SK-N-SH (cell line): ENCODE results near the gene CRYBG1. TPM values are rescaled to one million over a fixed set of nuclear protein-coding genes. Genes with fewer than 3 reads are reported as not detected.

Experiments used
- CTCF ChIA-PET: fragments of 300-600, 350-600 bp; formaldehyde crosslinking; extraction: SDS; loops from one replicate; lab custom pipeline; 2021; lab: Yijun Ruan, JAX
- POLR2A ChIA-PET: fragments of 350-600 bp; sonication (Branson Sonifier 250); formaldehyde crosslinking; extraction: SDS; loops from one replicate; lab custom pipeline; 2020; ENCODE audit warnings: antibody characterized with exemption, inconsistent platforms; lab: Yijun Ruan, JAX
- DNase-seq: peaks from one replicate; pipeline ENCODE4 v3.0.0; 2012
- H2AFZ ChIP-seq: fragments of 200-600 bp; sonication (generic); 2 replicates; pipeline ENCODE4 v1.8.1; 2016; ENCODE audit warnings: antibody characterized with exemption, mild to moderate bottlenecking, low read depth
- H3F3A ChIP-seq: fragments of 200-600 bp; sonication (generic); replicated peaks from 2 replicates; pipeline ENCODE3; 2016; ENCODE audit warnings: antibody characterized with exemption, mild to moderate bottlenecking; ENCODE audit not compliant: insufficient read depth
- H3K27ac ChIP-seq, 2 experiments: fragments of 200-500 bp in 1 of 2; fragments of 200-600 bp in 1 of 2; sonication (Bioruptor generic) in 1 of 2; sonication (generic), shearing (Covaris generic) in 1 of 2; 2 replicates each; pipeline versions ENCODE4 v1.5.1 to v1.6.1; 2014 to 2016; ENCODE audit warnings: low read depth in 2 of 2, inconsistent platforms in 1 of 2, low read length in 1 of 2, mild to moderate bottlenecking in 1 of 2, mixed read lengths in 1 of 2
- H3K27me3 ChIP-seq: fragments of 200-600 bp; sonication (generic), shearing (Covaris generic); 2 replicates; pipeline ENCODE4 v1.6.1; 2016; ENCODE audit warnings: mixed run types; ENCODE audit not compliant: insufficient read depth
- H3K36me3 ChIP-seq, 2 experiments: fragments of 200-500 bp in 1 of 2; fragments of 200-600 bp in 1 of 2; sonication (Bioruptor generic) in 1 of 2; sonication (generic) in 1 of 2; replicated peaks in 1 of 2; 2 replicates each; pipeline versions ENCODE3 to v1.5.1; 2014 to 2016; ENCODE audit warnings: low read length in 1 of 2, mild to moderate bottlenecking in 1 of 2; ENCODE audit not compliant: insufficient read depth in 2 of 2, control insufficient read depth in 1 of 2
- H3K4me1 ChIP-seq, 2 experiments: fragments of 200-500 bp in 1 of 2; fragments of 200-600 bp in 1 of 2; sonication (Bioruptor generic) in 1 of 2; sonication (generic), shearing (Covaris generic) in 1 of 2; 2 replicates each; pipeline versions ENCODE4 v1.5.1 to v1.6.1; 2014 to 2016; ENCODE audit warnings: low read depth in 1 of 2, low read length in 1 of 2, mixed run types in 1 of 2; ENCODE audit not compliant: insufficient read depth in 2 of 2, control insufficient read depth in 1 of 2
- H3K4me2 ChIP-seq: fragments of 200-600 bp; sonication (generic), shearing (Covaris generic); 2 replicates; pipeline ENCODE4 v1.6.1; 2017; ENCODE audit warnings: mixed run types
- H3K4me3 ChIP-seq, 2 experiments: fragments of 200-500 bp in 1 of 2; fragments of 200-600 bp in 1 of 2; sonication (Bioruptor generic) in 1 of 2; sonication (generic), shearing (Covaris generic) in 1 of 2; 2 replicates each; pipeline versions ENCODE4 v1.5.1 to v1.8.1; 2014 to 2016; ENCODE audit warnings: low read depth in 2 of 2, inconsistent platforms in 1 of 2, low read length in 1 of 2, mild to moderate bottlenecking in 1 of 2, mixed read lengths in 1 of 2, moderate library complexity in 1 of 2
- H3K79me2 ChIP-seq: fragments of 200-600 bp; sonication (generic); 2 replicates; pipeline ENCODE4 v1.8.1; 2017; ENCODE audit warnings: mild to moderate bottlenecking; ENCODE audit not compliant: insufficient read depth
- H3K9ac ChIP-seq: fragments of 200-600 bp; sonication (generic); 2 replicates; pipeline ENCODE4 v1.6.1; 2017; ENCODE audit warnings: mixed run types
- H3K9me2 ChIP-seq: fragments of 200-600 bp; sonication (generic); 2 replicates; pipeline ENCODE4 v1.6.1; 2017; ENCODE audit warnings: mixed run types
- H3K9me3 ChIP-seq: fragments of 200-600 bp; sonication (generic); 2 replicates; pipeline ENCODE4 v1.6.1; 2017; ENCODE audit warnings: mixed run types, mild to moderate bottlenecking, moderate library complexity
- H4K20me1 ChIP-seq: fragments of 200-600 bp; sonication (generic); 2 replicates; pipeline ENCODE4 v1.6.1; 2017; ENCODE audit warnings: mild to moderate bottlenecking, mixed run types; ENCODE audit not compliant: insufficient read depth
- CHD2 ChIP-seq: fragments of 150-350 bp; IDR thresholded peaks from 2 replicates; pipeline ENCODE4 v1.6.1; 2018; ENCODE audit warnings: low read length; ENCODE audit not compliant: partially characterized antibody
- ELF1 ChIP-seq: IDR thresholded peaks from 2 replicates; pipeline ENCODE4 v1.4.0; 2012
- EP300 ChIP-seq, 2 experiments: IDR thresholded peaks; 2 replicates each; pipeline versions ENCODE4 v1.4.0 to v1.6.1; 2012; ENCODE audit warnings: borderline replicate concordance in 1 of 2, low read depth in 1 of 2, low read length in 1 of 2
- FOSL2 ChIP-seq: IDR thresholded peaks from 2 replicates; pipeline ENCODE4 v1.4.0; 2012; ENCODE audit warnings: low read depth, mild to moderate bottlenecking, moderate library complexity, borderline replicate concordance
- FOXJ3 ChIP-seq: sonication (generic); formaldehyde crosslinking; IDR thresholded peaks from 2 replicates; pipeline ENCODE4 v1.5.1; 2020; ENCODE audit warnings: mild to moderate bottlenecking, missing genetic modification reagents
- FOXM1 ChIP-seq: IDR thresholded peaks from 2 replicates; pipeline ENCODE4 v1.4.0; 2012; ENCODE audit warnings: low read depth, mild to moderate bottlenecking
- GABPA ChIP-seq: IDR thresholded peaks from 2 replicates; pipeline ENCODE4 v1.4.0; 2012; ENCODE audit warnings: low read depth, mild to moderate bottlenecking
- GATA2 ChIP-seq: sonication (generic); formaldehyde crosslinking; IDR thresholded peaks from 2 replicates; pipeline ENCODE4 v1.5.0; 2020; ENCODE audit warnings: mild to moderate bottlenecking, missing genetic modification reagents
- JUND ChIP-seq: IDR thresholded peaks from 2 replicates; pipeline ENCODE4 v1.4.0; 2012
- MEF2A ChIP-seq: IDR thresholded peaks from 2 replicates; pipeline ENCODE4 v1.4.0; 2012; ENCODE audit warnings: low read depth, borderline replicate concordance
- NRF1 ChIP-seq: IDR thresholded peaks from 2 replicates; pipeline ENCODE4 v1.6.1; 2012; ENCODE audit warnings: low read depth, mild to moderate bottlenecking, low read length
- POLR2AphosphoS5 ChIP-seq: IDR thresholded peaks from 2 replicates; pipeline ENCODE4 v1.6.1; 2012; ENCODE audit warnings: low read depth, low read length
- RAD21 ChIP-seq: IDR thresholded peaks from 2 replicates; pipeline ENCODE4 v1.6.1; 2012; ENCODE audit warnings: mild to moderate bottlenecking, low read length
- RCOR1 ChIP-seq: fragments of 150-350 bp; IDR thresholded peaks from 2 replicates; pipeline ENCODE4 v1.6.1; 2017; ENCODE audit warnings: antibody characterized with exemption, low read length
- SIN3A ChIP-seq: IDR thresholded peaks from 2 replicates; pipeline ENCODE4 v1.6.1; 2012; ENCODE audit warnings: low read depth, mild to moderate bottlenecking, low read length, moderate library complexity, borderline replicate concordance
- SMC3 ChIP-seq: IDR thresholded peaks from 2 replicates; pipeline ENCODE4 v1.6.1; 2012; ENCODE audit warnings: low read depth, low read length, improper control_type of control experiment
- TEAD4 ChIP-seq: IDR thresholded peaks from 2 replicates; pipeline ENCODE4 v1.4.0; 2012; ENCODE audit warnings: mild to moderate bottlenecking, borderline replicate concordance; ENCODE audit not compliant: insufficient read depth
- YY1 ChIP-seq: IDR thresholded peaks from 2 replicates; pipeline ENCODE4 v1.4.0; 2012; ENCODE audit warnings: low read depth, mild to moderate bottlenecking
- WGBS: methylation state at CpG from one replicate; pipeline ENCODE4 v1.1.6; 2017; ENCODE audit warnings: low lambda C conversion rate; 5-methylcytosine and 5-hydroxymethylcytosine counted together
- polyA plus RNA-seq, 3 experiments: library from polyadenylated mRNA; depleted of rRNA; stranded (reverse); fragments of >200 nt; gene quantifications; 2 replicates each; pipeline ENCODE4 v1.2.3, GENCODE V29; 2012
- TF ChIP-seq, protein P1 (sequence below): fragments of 150-350 bp; IDR thresholded peaks from 2 replicates; pipeline ENCODE4 v1.6.1; 2017; ENCODE audit warnings: antibody characterized with exemption, low read length, low read depth, borderline replicate concordance
- TF ChIP-seq, protein P2 (sequence below): IDR thresholded peaks from 2 replicates; pipeline ENCODE4 v1.4.0; 2012; ENCODE audit warnings: low read depth, borderline replicate concordance
- TF ChIP-seq, protein P3 (sequence below): IDR thresholded peaks from 2 replicates; pipeline ENCODE4; 2012
- TF ChIP-seq, protein P4 (sequence below): IDR thresholded peaks from 2 replicates; pipeline ENCODE4 v1.6.1; 2012; ENCODE audit warnings: mild to moderate bottlenecking, low read depth, low read length, moderate library complexity
- TF ChIP-seq, protein P5 (sequence below): fragments of 200-600 bp; sonication (generic); IDR thresholded peaks from 2 replicates; pipeline ENCODE4 v1.6.1; 2017; ENCODE audit warnings: antibody characterized with exemption, mild to moderate bottlenecking, moderate library complexity
- TF ChIP-seq, protein P6 (sequence below): IDR thresholded peaks from 2 replicates; pipeline ENCODE4 v1.4.0; 2012; ENCODE audit warnings: low read depth, borderline replicate concordance

The CRYBG1 gene
- polyA plus RNA-seq, 1 of the 3 experiments (the other 2 are of a cell fraction) = 13.8 TPM

DNA sequence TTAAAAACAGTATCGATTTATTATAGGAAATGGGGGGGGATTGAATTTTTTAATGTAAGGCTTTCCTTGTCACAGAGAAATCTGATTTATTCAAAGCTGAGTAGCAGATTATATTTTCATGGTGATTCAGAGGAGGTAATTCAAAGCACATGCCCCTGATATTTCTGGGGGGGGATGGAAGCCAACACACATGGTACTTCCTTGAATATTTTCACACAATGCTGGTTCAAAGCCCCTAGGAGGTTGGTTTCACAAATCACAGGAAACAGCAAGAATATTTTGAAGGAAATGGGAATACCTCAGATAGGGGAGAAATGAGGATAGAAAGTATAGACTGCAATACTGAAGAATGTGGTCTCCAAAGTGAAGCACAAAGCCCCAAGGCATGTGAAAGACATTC is 170.0 kb downstream of the CRYBG1 start:
- Histone ChIP-seq H3K27me3 (no peaks in the 10 kb centered on the region), H3K9me2 (no peaks in the 10 kb centered on the region), H3K79me2 (peaks cover 29% of the 10 kb centered on the region), H3K9ac (no peak overlapping the region; the same call in 1 of the 2 replicates), H3K4me2 (peak overlapping the region; percentile 47; the same call in 1 of the 2 replicates), H3F3A (peaks cover 53% of the 10 kb centered on the region), H3K4me1 (peaks cover 0 to 41% of the 10 kb centered on the region in 2 experiments; a peak in 3 of 4 replicates), H3K4me3 (no peak overlapping the region), H3K36me3 (peaks cover 7 to 59% of the 10 kb centered on the region in 2 experiments), H3K9me3 (no peaks in the 10 kb centered on the region), H4K20me1 (no peaks in the 10 kb centered on the region), H2AFZ (no peak overlapping the region), H3K27ac (peak overlapping the region; percentile 80 to 100; a peak in 3 of 4 replicates)
- CTCF ChIA-PET = interaction anchor here (0.9 to 1.1 kb wide), 3 partner anchors 10 to 36 kb away, joined by 3 to 5 read pairs (median 3); no protein-coding TSS in a partner anchor
- DNase-seq = no peak
- POLR2A ChIA-PET = no interaction called here
- 3% methylated on average over 1 of the region's 1 CpG for WGBS
- TF ChIP-seq RCOR1 (no peak), GABPA (no peak), FOSL2 (peak; percentile 80), FOXM1 (peak; percentile 39; the same call in 1 of the 2 replicates), FOXJ3 (CRISPR knock-in tag) (no peak), EP300 (IDR thresholded peaks at IDR 0.05; ENCODE audit: borderline replicate concordance in 1 of 2, low read depth in 1 of 2, low read length in 1 of 2) (peak in 1 of 2 experiments; percentile 87; a peak in 2 of 4 replicates), CHD2 (no peak), YY1 (no peak), GATA2 (CRISPR knock-in tag) (no peak), TEAD4 (peak; percentile 57; the same call in 1 of the 2 replicates), ELF1 (peak; percentile 27; the same call in 1 of the 2 replicates), RAD21 (no peak), SIN3A (no peak), MEF2A (no peak), NRF1 (no peak), POLR2AphosphoS5 (peak; percentile 42; the same call in 1 of the 2 replicates), SMC3 (no peak), JUND (peak; percentile 84)
- TF ChIP-seq, protein P1, sequence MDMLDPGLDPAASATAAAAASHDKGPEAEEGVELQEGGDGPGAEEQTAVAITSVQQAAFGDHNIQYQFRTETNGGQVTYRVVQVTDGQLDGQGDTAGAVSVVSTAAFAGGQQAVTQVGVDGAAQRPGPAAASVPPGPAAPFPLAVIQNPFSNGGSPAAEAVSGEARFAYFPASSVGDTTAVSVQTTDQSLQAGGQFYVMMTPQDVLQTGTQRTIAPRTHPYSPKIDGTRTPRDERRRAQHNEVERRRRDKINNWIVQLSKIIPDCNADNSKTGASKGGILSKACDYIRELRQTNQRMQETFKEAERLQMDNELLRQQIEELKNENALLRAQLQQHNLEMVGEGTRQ = no peak
- TF ChIP-seq, protein P2, sequence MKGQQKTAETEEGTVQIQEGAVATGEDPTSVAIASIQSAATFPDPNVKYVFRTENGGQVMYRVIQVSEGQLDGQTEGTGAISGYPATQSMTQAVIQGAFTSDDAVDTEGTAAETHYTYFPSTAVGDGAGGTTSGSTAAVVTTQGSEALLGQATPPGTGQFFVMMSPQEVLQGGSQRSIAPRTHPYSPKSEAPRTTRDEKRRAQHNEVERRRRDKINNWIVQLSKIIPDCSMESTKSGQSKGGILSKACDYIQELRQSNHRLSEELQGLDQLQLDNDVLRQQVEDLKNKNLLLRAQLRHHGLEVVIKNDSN = no peak
- TF ChIP-seq, protein P3, sequence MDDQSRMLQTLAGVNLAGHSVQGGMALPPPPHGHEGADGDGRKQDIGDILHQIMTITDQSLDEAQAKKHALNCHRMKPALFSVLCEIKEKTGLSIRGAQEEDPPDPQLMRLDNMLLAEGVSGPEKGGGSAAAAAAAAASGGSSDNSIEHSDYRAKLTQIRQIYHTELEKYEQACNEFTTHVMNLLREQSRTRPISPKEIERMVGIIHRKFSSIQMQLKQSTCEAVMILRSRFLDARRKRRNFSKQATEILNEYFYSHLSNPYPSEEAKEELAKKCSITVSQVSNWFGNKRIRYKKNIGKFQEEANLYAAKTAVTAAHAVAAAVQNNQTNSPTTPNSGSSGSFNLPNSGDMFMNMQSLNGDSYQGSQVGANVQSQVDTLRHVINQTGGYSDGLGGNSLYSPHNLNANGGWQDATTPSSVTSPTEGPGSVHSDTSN = peak; percentile 79
- TF ChIP-seq, protein P4, sequence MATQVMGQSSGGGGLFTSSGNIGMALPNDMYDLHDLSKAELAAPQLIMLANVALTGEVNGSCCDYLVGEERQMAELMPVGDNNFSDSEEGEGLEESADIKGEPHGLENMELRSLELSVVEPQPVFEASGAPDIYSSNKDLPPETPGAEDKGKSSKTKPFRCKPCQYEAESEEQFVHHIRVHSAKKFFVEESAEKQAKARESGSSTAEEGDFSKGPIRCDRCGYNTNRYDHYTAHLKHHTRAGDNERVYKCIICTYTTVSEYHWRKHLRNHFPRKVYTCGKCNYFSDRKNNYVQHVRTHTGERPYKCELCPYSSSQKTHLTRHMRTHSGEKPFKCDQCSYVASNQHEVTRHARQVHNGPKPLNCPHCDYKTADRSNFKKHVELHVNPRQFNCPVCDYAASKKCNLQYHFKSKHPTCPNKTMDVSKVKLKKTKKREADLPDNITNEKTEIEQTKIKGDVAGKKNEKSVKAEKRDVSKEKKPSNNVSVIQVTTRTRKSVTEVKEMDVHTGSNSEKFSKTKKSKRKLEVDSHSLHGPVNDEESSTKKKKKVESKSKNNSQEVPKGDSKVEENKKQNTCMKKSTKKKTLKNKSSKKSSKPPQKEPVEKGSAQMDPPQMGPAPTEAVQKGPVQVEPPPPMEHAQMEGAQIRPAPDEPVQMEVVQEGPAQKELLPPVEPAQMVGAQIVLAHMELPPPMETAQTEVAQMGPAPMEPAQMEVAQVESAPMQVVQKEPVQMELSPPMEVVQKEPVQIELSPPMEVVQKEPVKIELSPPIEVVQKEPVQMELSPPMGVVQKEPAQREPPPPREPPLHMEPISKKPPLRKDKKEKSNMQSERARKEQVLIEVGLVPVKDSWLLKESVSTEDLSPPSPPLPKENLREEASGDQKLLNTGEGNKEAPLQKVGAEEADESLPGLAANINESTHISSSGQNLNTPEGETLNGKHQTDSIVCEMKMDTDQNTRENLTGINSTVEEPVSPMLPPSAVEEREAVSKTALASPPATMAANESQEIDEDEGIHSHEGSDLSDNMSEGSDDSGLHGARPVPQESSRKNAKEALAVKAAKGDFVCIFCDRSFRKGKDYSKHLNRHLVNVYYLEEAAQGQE = no peak
- TF ChIP-seq, protein P5, sequence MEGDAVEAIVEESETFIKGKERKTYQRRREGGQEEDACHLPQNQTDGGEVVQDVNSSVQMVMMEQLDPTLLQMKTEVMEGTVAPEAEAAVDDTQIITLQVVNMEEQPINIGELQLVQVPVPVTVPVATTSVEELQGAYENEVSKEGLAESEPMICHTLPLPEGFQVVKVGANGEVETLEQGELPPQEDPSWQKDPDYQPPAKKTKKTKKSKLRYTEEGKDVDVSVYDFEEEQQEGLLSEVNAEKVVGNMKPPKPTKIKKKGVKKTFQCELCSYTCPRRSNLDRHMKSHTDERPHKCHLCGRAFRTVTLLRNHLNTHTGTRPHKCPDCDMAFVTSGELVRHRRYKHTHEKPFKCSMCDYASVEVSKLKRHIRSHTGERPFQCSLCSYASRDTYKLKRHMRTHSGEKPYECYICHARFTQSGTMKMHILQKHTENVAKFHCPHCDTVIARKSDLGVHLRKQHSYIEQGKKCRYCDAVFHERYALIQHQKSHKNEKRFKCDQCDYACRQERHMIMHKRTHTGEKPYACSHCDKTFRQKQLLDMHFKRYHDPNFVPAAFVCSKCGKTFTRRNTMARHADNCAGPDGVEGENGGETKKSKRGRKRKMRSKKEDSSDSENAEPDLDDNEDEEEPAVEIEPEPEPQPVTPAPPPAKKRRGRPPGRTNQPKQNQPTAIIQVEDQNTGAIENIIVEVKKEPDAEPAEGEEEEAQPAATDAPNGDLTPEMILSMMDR = no peak
- TF ChIP-seq, protein P6, sequence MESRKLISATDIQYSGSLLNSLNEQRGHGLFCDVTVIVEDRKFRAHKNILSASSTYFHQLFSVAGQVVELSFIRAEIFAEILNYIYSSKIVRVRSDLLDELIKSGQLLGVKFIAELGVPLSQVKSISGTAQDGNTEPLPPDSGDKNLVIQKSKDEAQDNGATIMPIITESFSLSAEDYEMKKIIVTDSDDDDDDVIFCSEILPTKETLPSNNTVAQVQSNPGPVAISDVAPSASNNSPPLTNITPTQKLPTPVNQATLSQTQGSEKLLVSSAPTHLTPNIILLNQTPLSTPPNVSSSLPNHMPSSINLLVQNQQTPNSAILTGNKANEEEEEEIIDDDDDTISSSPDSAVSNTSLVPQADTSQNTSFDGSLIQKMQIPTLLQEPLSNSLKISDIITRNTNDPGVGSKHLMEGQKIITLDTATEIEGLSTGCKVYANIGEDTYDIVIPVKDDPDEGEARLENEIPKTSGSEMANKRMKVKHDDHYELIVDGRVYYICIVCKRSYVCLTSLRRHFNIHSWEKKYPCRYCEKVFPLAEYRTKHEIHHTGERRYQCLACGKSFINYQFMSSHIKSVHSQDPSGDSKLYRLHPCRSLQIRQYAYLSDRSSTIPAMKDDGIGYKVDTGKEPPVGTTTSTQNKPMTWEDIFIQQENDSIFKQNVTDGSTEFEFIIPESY = no peak
